Amniotic epithelial cell (primary cell): ENCODE results near the gene MYO1C.
"Not testable (repeated sequence)": the region's sequence is repeated elsewhere in the genome, so short reads cannot be mapped to it uniquely, and the experiment has no call there.

Experiments
- DNase-seq: peaks from one replicate; pipeline ENCODE4 v3.0.0-alpha.2; 2010; ENCODE audit warnings: low read depth

Gene MYO1C, protein sequence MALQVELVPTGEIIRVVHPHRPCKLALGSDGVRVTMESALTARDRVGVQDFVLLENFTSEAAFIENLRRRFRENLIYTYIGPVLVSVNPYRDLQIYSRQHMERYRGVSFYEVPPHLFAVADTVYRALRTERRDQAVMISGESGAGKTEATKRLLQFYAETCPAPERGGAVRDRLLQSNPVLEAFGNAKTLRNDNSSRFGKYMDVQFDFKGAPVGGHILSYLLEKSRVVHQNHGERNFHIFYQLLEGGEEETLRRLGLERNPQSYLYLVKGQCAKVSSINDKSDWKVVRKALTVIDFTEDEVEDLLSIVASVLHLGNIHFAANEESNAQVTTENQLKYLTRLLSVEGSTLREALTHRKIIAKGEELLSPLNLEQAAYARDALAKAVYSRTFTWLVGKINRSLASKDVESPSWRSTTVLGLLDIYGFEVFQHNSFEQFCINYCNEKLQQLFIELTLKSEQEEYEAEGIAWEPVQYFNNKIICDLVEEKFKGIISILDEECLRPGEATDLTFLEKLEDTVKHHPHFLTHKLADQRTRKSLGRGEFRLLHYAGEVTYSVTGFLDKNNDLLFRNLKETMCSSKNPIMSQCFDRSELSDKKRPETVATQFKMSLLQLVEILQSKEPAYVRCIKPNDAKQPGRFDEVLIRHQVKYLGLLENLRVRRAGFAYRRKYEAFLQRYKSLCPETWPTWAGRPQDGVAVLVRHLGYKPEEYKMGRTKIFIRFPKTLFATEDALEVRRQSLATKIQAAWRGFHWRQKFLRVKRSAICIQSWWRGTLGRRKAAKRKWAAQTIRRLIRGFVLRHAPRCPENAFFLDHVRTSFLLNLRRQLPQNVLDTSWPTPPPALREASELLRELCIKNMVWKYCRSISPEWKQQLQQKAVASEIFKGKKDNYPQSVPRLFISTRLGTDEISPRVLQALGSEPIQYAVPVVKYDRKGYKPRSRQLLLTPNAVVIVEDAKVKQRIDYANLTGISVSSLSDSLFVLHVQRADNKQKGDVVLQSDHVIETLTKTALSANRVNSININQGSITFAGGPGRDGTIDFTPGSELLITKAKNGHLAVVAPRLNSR

DNA sequence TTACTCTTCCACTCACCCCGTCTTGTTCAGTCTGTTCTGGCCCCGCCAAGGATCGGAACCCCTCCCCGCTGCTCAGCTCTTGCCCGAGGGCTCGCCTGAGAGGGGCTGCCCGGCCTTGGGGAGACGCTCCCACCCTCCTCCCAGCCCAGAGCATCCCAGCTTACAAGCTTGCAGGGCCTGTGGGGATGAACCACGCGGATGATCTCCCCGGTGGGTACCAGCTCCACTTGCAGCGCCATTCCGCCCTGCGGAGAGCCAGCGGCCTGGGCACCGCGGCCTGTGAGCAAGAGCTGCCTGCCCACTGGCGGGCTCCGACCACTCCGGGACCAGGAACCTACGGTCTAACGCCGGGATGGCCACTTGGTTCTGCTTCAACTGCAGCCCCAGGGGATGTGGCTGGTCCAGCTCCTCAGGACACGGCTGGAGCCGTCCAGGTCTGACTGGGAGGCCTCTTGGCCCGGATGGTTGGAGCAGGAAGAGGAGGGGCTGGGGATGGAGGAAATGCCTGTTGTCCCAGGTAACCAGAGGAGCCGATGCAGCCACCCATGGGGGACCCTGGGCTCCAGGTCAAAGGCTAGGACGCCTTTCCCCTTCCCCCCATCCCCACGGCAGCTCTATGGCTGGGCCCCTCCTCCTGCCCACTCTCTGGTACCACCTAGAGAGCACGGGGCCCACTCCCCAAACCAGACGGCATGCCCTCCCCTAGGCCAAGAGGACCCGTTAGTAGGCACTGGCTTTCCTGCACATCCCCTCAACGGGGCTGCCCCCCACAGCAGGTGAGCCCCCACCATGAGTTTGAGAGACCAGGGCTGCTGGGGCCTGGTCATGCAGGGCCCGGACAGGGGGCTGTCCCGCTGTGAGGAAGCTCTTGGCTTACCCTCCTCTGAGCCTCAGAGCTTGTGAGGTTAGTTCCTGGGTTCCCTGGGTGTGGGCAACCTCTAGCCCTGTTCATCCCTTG lies at the start of gene MYO1C:
MYO1C (minus strand) TSS at position 438 of the 958 bp plus-strand sequence; CDS start at position 239, 199 bp downstream.
- DNase-seq: no peak

DNA sequence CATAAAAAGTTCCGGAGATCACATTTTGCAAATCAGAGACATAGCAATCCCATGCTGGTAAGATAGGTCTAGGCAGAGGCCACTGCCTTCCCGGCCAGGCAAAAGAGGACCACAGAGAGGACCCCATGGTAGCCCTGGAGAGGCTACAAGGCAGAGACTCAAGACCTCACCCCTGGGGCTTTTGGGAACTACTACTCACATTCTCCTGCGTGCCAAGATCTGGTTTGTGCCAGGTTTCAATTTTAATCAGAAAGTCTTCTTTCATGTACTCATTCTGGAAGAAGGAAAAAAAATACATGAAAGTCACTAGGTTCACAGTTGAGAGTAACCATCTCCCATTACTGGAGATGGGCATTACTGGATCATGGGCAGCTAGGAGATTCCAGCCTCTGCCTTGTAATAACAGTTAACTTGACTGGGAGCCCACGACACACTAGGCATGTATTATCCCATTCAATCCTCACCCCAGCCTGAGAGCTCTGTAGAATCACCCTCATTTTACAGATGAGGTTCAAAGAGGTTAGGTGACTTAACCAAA lies 49.0 kb upstream of the MYO1C start:
- DNase-seq: no peak

DNA sequence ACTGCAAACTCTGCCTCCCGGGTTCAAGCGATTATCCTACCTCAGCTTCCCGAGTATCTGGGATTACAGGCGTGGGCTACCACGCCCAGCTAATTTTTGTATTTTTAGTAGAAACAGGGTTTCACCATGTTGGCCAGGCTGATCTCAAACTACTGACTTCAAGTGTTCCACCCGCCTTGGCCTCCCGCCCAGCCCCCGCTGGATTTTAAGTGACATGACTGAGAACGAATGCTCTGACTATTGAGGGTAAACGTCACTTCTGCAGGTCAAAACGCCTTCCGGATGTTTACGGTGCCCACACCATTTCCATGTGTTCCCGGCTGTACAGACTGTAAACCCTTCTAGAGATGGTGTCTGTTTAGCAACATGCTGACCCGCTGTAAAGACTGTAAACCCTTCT lies 47.3 kb upstream of the MYO1C start:
- DNase-seq: no peak

DNA sequence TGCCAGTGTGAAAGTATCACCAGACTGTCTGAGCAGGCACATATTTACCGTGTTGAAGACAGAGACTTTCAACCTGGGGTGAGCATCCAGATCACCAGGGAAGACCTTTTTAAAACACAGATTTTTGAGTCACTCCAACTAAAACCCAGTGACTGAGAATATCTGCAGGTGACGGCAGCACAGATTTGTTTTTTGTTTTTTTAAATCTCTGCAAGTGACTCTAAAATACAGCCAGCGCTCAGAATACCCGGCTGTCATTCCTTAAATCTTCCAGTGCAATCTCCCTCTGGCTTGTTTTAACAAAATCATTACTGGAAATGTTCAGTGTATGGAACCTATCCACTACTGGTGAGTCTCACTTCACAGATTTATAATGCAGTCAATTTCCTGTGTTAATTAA lies 43.3 kb upstream of the MYO1C start:
- no peak for DNase-seq

DNA sequence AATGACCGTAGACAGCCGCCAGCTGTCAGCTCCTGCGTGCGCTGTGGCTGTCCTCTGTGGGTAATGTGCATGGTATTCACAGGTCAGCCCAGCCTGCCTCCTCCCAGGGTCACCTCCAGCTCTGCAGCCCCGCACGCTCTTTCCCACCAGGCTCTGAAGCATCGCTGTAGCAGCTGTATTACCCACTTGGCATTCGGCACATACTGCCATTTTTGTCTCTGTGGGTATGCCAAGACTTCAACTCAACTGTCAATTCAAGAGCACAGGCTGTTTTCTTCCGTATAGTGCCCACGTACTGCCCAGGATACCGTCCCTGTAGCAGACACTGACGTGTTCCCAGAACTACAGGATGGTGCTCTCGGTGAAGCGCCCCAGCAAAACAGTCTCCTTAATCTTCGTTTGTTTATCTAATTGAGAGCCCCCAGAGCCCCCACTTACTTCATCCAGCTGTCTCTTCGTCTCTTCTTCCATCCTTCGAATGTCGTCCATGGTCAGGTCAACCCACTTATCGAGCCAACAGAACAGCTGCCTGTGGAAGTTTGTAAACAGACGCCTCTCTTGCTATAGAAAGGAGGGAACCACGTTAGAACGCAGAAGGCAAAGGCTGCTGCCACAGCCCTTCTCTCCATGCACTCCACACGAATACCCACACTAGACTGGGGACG lies 41.3 kb upstream of the MYO1C start:
- no peak for DNase-seq

DNA sequence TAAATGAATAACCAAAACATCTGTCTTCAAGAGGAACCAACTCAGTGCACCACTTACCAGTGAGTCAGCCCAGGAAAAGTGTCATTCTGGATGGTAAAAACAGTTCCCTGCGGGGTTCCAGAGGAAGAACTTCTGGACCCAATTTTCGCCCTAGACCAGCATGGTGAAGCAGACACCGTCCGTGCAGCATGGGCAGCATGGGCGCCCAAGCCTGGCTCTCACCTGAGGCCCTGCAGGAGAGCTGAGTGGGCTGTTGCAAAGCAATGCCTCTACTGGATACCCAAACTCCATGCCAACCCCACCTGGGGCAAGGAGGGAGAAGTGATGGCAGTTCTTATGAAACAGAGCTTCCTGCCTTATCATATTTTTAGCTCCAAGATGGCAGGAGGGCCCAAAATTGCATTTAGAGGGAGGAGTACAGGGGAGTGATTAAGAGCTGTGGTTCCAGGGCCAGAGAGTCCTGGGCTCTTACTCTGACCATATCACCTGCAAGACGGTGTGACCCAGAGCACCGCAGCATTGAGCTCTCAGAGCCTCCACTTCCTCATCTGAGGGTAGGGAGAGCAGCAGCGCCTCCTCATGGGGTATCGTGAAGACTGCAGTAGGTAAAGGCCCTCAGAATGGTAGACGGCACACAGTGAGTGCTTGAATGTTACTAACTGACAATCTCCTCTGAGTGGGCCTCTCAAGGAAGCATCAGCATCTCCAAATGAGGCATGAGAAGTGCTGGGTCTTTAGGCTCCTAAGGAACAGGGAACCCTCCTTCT lies 40.5 kb upstream of the MYO1C start:
- DNase-seq: no peak

DNA sequence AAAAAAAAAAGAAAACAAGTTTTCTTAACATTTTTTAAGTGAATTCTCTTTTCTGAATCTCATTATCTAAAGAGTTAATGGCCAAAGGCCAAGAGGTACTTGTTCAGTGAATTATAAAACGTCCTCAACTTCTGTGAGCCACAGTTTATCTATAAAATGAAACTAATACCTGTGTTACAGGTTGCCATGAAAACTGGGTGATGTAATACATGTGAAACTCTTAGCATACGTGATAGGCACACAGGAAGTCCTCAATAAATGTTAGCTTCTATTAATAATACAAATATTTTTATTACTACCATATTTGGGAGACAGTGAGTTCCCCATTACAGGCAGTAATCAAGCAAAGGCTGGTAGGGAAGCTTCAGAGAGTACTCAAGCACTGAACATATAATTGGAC lies 37.4 kb upstream of the MYO1C start:
- no peak for DNase-seq

DNA sequence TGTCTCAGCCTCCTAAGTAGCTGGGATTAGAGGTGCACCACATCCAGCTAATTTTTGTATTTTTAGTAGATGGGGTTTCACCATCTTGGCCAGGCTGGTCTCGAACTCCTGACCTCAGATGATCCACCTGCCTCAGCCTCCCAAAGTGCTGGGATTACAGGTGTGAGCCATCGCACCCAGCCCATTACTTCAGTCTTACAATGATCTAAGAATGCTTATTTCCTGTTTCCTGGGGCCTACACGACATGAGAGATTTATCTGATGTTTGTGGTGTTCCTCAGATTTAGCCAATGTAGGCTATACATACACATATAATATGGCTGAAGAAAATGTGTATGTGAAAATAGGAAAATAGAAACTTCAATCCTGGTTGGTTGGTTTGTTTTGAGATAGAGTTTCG lies 34.4 kb upstream of the MYO1C start:
- DNase-seq: not testable (repeated sequence)

DNA sequence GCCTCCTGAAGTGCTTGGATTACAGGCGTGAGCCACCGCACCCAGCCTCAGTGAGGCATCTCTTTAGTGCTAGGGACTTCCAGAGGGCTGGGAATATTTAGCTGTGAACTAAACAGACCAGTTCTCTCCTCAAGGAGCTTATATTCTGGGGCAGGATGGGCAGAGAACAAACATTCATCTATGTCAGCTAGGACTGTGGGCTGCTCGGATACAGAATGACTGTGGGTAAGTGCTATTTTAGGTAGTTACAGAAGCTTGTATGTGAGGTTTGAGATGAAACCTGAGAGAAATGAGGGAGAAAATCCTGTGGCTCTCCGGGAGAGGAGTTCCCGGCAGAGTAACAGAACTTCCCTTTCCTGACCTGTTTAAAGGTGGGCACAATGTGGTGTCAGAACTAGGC lies 30.1 kb upstream of the MYO1C start:
- no peak for DNase-seq

DNA sequence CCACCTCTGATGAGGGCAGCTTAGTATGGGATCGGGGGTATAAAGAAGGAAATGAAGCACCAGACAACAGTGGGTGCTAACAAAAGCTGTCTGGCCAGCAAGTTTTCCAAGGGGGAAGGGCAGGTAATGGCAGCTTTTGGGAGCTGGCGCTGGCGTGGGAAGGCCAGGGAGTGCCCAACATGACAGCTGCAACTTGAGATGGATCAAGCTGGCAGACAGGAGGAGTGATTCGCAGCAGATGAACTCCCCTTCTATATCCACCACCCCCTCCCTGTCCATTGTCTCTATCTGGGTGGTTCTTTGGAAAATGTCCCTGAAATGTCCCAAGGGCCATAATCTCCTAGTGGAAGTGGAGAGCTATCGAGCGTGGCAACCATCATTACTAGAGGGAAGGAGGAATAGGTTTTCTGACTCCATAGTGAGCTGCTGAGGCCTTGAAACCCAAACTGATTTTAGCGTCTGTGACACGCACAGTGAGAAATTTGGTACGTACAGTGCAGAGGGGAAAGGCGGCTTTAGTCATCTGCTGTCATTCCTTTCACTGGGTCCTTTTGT lies 28.7 kb upstream of the MYO1C start:
- DNase-seq: no peak

DNA sequence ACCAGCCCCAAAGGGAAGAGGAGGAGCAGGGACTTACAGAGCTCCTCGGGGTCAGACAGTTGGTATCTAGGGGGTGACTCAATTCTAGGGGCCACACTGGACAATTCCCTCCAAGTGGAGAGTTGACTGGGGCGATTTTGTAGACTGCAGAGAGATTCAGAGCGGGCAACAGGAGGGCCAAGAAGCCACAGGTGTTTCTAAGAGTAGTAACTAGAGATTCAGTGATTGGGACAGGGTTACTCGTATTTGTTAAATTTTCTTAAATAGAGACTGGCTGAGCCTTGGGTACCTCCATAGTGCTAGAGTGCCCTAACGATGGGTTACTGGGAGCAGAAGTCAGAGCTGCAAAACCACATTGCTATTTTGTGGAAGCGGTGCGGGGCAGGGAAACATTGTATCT lies 27.2 kb upstream of the MYO1C start:
- DNase-seq: no peak

DNA sequence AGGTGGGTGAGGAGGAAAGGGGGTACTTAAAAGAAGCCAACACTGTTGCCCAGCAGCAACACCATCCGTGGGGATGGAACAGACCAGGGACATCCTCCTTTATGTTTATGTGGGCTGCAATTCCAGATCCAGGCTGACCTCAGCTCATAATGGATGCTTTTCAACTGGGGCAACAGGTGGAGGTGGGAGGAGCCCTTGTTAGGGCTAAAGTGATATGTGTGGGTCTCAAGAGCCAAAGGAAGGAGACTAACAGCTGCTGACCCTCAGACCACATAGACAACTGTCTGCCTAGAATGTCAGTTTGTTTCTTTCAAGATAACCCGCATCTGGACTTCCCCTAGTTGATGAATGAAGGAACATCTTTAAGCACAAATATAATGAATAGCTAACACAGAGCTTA lies 25.9 kb upstream of the MYO1C start:
- DNase-seq: no peak

DNA sequence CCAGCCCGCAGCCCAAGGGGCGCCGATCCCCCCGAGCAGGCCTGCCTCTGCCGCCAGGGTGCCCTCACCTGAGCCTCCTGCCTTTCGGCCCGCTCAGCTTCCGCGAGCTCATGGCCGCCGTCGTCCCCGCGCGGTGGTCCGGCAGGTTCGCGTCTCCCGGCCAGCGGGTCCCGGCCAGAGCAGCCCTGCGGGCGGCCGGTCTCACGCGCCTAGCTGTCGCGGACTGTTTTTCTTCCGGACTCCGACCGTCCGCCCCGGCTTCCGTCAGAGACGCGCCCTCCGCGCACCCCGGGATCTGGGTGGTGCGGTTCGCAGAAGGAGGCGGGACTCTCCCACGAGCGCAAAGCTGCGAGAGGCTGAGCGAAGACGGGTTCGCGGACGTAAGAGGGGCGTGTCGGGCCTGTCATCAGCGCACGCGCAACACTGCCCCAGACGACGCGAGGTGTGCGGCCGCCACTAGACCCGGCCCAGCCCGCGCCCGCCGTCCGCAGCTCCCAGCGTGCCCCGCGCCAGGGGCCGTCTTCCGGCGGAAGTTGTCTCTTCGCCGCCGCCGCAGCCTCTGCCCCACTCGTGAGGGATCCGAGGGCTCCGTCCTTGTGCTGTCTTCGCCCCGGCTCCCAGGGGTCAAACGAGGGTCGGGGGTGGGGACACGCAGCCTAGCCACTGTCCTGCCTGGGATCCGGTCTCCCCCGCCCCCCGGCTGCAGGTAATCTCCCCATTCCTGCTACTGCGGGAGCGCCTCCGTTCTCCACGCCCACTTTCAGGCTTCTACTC lies 24.1 kb upstream of the MYO1C start, which contains the start of gene INPP5K:
INPP5K (minus strand) TSS at position 225 of the 774 bp plus-strand sequence; CDS start at position 112, 113 bp downstream.
- DNase-seq: peak; percentile 98

DNA sequence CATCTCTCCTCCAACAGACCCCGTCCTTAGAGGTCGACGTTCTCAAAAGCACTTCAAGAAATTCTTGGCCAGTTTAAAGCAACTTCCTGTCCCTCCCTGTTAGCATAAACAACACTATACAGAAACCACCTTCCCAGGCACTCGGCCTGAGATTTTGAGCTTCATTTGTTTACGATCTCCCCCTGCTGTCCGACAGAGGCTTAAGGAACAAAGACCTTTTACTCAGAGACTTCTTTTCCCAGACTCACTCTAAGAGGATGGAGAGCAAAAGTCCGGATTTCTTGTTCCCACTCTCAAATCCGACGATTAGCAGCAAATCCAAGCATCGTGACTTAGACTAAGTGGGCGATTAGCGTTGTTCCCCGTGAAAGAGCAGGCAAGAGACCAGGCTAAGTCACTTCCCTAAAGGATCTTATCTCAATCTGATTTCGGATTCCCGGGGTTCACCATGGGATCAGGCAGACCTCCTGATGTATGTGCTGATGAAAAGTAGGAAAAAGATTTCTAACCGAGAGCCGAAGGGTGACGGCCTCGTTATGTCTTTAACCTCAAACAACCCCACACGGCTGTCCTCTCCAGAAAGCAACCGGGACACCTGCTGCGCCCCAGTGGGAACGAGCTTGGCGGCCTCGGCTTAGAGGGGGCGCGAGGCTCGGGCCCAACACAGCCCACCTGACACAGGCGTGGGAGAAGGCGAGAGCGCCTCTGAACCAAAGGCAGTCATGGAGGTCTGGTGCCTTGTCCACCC lies 23.3 kb upstream of the MYO1C start:
- DNase-seq: peak; percentile 91

DNA sequence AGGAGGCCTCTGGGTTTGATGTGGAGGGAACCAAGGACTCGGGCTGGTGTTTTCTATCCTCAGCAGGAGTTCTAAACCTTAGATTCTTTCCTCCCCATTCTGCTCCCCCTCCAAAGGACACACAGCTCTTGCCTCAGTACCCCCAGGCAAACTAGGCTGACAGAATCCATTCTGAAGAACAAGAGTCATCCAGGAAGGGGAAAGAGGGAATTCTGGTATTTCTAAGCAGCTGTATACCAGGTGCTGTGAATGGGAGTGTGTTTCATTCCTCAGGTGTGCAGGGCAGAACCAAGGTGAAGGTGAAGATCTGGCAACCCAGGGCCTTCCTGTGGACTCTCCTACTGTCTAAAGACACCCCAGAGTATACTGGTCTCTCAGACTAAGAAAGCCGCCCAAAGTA lies 19.9 kb upstream of the MYO1C start:
- DNase-seq: no peak

DNA sequence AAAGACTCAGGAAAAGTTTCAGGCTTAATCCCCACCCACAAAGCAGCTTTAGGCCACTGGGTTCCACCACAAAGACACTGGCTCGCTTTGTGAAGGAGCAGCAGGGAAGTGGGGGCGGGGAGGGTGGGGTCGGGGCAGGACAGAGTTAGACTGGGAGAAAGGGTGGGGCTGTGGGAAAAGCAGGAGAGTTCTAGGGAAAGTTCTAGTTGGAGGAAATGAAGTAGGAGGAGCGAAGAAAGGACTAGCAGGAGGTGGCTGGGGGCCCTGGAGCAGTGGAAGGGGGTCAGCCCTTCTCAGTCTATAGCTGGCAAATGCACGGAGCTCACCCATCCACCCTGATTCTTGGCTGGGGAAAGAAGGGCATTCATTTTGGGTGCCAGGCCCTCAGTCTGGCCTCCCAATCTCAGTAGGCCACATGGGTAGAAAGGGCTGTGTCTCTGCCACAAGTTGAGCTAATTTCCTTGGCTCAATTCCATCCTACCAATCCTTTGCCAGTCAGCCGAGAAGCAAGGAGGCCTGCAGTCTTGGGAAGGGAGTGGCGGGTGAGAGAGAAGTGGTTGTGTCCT lies 19.4 kb upstream of the MYO1C start:
- peak; percentile 44 for DNase-seq

DNA sequence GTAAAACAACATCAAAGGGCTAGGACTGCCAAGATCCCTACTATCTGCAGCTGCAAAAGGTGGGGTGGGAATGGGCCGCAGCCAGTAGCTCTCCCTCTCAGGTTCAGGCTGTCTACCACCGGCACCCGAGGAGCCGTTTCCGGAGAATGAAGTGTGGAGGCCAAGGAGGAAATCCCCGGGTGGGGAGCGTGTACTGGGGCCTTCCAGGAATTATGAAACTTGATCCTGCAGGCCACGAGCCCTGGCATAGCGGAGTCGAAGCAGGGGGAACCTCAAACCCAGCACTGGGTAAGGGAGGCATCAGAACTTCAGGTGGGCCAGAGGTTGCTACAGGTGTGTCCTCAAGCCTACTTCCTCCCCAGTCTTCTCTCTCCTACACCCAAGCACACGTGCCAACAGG lies 18.8 kb upstream of the MYO1C start:
- DNase-seq: peak; percentile 22
